D721Med (cell line): Measurements from ENCODE around the gene SEC23A.

Experiments
- DNase-seq: peaks from one replicate; pipeline ENCODE4 v3.0.0; 2011; ENCODE audit warnings: low spot score; ENCODE audit not compliant: insufficient read length
- FAIRE-seq: peaks from 2 replicates; lab custom pipeline; 2011; peaks lifted over from hg19 to GRCh38; lab: Jason Lieb, UNC
- TF ChIP-seq, protein P1 (sequence below): IDR thresholded peaks from 2 replicates; pipeline ENCODE4 v1.5.1; 2012; ENCODE audit warnings: mild to moderate bottlenecking, control low read depth; ENCODE audit not compliant: insufficient read depth; ENCODE audit errors: missing control alignments

SEC23A gene

DNA sequence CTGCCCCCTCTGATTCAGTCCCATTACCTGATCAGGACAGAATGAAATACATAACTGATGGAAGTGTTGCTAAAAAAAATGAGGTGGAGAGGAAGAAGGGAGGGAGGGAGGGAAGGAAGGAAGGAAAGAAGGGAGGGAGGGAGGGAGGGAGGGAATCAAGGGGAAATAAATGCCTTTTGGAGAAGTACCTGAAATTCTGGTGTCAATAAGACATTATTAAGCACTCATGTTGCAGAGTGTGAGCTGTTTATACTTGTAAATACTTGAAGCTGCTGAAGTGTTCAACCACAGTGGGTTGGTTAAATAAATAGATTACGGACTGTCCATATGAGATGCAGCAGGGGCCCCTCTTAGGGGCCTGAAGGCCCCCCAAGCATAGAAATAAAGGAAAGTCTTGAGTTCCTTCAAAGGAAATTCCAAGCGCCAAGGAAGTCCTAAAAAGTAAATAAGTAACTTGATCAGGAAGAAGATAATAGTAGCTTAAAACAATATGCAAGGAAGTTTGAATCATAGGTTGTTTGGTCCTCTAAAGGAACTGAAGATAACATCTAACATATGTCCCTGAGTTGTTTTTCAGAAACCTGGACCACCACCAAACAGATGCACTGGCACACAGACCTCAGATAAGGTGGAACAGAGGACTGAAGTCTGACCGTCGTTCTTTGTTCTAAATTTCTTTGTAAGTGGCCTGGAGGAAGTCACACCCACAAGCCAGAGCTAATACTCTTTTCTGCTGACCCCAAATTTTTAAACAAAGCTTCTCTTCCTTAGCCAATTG is 110.8 kb downstream of the SEC23A start:
- TF ChIP-seq, protein P1, sequence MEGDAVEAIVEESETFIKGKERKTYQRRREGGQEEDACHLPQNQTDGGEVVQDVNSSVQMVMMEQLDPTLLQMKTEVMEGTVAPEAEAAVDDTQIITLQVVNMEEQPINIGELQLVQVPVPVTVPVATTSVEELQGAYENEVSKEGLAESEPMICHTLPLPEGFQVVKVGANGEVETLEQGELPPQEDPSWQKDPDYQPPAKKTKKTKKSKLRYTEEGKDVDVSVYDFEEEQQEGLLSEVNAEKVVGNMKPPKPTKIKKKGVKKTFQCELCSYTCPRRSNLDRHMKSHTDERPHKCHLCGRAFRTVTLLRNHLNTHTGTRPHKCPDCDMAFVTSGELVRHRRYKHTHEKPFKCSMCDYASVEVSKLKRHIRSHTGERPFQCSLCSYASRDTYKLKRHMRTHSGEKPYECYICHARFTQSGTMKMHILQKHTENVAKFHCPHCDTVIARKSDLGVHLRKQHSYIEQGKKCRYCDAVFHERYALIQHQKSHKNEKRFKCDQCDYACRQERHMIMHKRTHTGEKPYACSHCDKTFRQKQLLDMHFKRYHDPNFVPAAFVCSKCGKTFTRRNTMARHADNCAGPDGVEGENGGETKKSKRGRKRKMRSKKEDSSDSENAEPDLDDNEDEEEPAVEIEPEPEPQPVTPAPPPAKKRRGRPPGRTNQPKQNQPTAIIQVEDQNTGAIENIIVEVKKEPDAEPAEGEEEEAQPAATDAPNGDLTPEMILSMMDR, result no peak
- FAIRE-seq, result no peak
- no peak for DNase-seq

DNA sequence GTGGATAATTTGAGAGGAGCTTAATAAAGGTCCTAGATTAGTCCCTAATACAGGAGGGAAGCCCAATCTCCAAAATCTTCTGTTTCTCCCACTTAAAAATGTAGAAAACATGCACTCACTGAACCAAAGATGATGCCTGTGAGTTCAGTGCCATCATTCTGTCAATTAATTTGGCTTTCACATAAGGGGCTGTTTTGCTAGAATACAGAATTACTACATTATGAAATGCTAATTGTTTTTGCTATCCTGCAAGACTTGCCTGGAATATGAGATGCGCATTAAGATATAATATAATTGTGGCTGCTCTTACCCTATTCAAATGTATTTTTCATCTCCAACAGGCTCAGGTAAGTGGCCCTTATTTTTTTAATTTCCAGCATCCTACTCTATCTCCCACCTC is 111.7 kb downstream of the SEC23A start:
- FAIRE-seq (no peak), DNase-seq (no peak)
- TF ChIP-seq, protein P1, result no peak

DNA sequence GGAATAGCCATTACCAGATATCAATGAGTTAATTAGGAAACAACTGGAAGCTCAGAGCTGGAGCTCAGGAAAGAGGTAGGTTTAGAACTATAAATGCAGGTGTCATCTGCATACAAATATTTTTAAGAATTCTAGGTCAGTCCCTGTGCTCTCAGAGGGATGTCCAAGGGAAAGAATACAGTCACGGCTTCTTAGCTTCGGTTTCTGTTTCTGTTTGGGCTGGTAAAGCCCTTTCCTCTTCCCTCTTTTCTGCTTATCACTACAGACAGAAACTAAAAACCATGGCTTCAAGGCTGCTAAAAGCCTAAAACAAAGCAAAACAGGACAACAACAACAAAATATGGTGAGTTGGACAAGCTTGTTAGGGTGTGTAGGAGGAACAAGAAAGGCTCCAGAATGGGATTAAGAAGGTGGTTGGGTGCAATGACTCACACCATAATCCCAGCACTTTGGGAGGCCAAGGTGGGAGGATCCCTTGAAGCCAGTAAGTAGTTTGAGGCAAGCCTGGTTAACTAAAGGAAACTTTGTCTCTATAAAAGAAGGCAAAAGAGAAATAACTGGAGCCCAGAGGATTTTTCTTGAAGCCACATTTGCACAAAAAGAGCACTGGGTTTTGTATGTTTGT is 113.0 kb downstream of the SEC23A start:
- DNase-seq (no peak), FAIRE-seq (no peak)

DNA sequence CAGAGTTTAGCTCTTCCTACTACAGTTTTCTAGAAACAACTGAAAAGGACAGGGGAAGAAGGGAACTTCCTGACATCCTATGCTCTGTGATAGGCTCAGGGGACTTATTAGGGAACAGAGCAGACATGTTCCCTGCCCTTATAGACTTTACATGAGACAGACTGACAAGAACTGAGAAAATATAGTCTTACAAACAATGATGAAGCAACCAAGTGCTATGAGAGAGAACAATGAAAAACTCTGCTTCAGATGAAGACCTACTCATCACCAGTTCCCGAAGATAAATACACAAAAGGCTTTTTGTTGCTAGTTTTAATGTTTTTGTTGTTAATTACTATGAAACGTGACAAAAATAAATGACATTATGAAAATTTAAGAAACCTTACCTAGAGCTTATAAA is 115.3 kb downstream of the SEC23A start:
- FAIRE-seq, result no peak

More for the DNA sequence above, 113.0 kb downstream of the SEC23A start:
- TF ChIP-seq, protein P1, result no peak

DNA sequence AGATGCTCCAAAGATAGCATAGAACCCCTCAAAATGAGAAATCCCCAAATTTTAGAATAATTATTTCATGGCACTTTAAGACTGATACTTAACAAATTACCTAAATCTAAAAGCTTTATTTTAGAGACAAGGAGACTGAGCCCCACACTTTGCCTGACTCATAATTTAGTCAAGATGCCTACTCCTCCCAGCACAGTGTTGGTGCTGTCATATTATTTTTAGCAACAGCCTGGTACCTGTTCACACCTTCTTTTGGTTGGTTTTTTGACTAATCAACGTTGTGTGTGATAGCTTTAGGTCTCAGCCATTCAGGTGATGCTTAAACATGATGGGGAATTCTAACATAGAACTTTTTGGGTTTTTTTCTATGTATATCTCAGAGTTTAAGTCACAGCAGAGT is 120.2 kb downstream of the SEC23A start:
- no peak for FAIRE-seq
- no peak for DNase-seq
- TF ChIP-seq, protein P1, result no peak

More for the DNA sequence above, 115.3 kb downstream of the SEC23A start:
- TF ChIP-seq, protein P1, result no peak
- no peak for DNase-seq

DNA sequence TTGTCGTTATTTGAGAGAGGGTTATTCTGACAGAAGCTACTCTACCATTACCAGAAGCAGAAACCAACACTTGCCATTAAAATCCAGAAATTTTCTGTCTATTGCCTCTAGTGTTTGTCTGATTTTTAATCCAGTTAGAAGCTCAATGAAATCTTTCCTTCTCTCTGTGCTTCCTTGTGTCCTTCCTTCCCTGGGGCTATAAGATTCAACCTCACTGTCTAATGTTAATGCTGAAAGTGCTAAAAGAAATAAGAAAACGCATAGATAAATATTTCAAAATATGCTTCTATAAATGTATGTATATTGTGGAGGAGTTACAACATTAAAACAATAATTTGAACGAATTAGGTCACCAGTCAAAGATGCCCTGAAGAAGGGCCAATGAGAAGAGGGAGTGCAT is 120.8 kb downstream of the SEC23A start:
- FAIRE-seq (no peak), DNase-seq (no peak)
- TF ChIP-seq, protein P1, result no peak
